ENCODE data around the gene NOP10. TPM values are rescaled to one million over a fixed set of nuclear protein-coding genes. Genes with fewer than 3 reads are reported as not detected.
"Not testable (repeated sequence)": the region's sequence is repeated elsewhere in the genome, so short reads cannot be mapped to it uniquely, and the experiment has no call there.

The NOP10 gene
- polyA plus RNA-seq, 1 of the 3 experiments (the other 2 are of a cell fraction) = 440 TPM

GRCh38 chr15:34376856-34377255, 33.9 kb upstream of the NOP10 start:
- DNase-seq = no peak
- WGBS (ENCODE audit: low lambda C conversion rate) = 77% methylated on average over 2 of the region's 2 CpGs
- Histone ChIP-seq H3K9me3 (no peaks in the 10 kb centered on the region), H3K27ac (ENCODE audit: low read depth in 2 of 2, low read length in 1 of 2) (no peak overlapping the region), H3K4me2 (no peak overlapping the region), H2AFZ (ENCODE audit: low read depth) (no peak overlapping the region), H3K9me2 (no peaks in the 10 kb centered on the region), H3K9ac (no peak overlapping the region), H3F3A (replicated peaks; ENCODE audit: insufficient read depth) (peaks cover 3% of the 10 kb centered on the region), H3K27me3 (ENCODE audit: insufficient read depth) (no peaks in the 10 kb centered on the region), H3K79me2 (ENCODE audit: insufficient read depth) (no peaks in the 10 kb centered on the region), H3K36me3 (replicated peaks in 1 of 2; ENCODE audit: control insufficient read depth in 1 of 2, insufficient read depth in 2 of 2, low read length in 1 of 2) (no peaks in the 10 kb centered on the region), H3K4me3 (ENCODE audit: low read depth in 2 of 2, low read length in 1 of 2) (no peak overlapping the region), H3K4me1 (ENCODE audit: control insufficient read depth in 1 of 2, insufficient read depth in 2 of 2, low read depth in 1 of 2, low read length in 1 of 2) (no peaks in the 10 kb centered on the region), H4K20me1 (ENCODE audit: insufficient read depth) (no peaks in the 10 kb centered on the region)
- ChIA-PET POLR2A (no interaction called here), CTCF (no interaction called here)
- no peak for TF ChIP-seq GABPA (IDR thresholded peaks at IDR 0.05; ENCODE audit: low read depth)
- no peak for TF ChIP-seq EZH2phosphoT487 (IDR thresholded peaks at IDR 0.05; ENCODE audit: borderline replicate concordance, low read depth)
- TF ChIP-seq RAD21 (IDR thresholded peaks at IDR 0.05; ENCODE audit: low read length) = no peak
- TF ChIP-seq TAF1 (IDR thresholded peaks at IDR 0.05; ENCODE audit: borderline replicate concordance, low read depth, low read length) = no peak
- no peak for TF ChIP-seq POLR2AphosphoS5 (IDR thresholded peaks at IDR 0.05; ENCODE audit: low read depth, low read length)
- TF ChIP-seq, protein P1, sequence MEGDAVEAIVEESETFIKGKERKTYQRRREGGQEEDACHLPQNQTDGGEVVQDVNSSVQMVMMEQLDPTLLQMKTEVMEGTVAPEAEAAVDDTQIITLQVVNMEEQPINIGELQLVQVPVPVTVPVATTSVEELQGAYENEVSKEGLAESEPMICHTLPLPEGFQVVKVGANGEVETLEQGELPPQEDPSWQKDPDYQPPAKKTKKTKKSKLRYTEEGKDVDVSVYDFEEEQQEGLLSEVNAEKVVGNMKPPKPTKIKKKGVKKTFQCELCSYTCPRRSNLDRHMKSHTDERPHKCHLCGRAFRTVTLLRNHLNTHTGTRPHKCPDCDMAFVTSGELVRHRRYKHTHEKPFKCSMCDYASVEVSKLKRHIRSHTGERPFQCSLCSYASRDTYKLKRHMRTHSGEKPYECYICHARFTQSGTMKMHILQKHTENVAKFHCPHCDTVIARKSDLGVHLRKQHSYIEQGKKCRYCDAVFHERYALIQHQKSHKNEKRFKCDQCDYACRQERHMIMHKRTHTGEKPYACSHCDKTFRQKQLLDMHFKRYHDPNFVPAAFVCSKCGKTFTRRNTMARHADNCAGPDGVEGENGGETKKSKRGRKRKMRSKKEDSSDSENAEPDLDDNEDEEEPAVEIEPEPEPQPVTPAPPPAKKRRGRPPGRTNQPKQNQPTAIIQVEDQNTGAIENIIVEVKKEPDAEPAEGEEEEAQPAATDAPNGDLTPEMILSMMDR (IDR thresholded peaks at IDR 0.05) = no peak
- no peak for TF ChIP-seq CHD2 (IDR thresholded peaks at IDR 0.05; ENCODE audit: low read length, partially characterized antibody)
- no peak for TF ChIP-seq TEAD4 (IDR thresholded peaks at IDR 0.05; ENCODE audit: borderline replicate concordance, insufficient read depth)
- TF ChIP-seq FOXJ3 (CRISPR knock-in tag; IDR thresholded peaks at IDR 0.05) = no peak
- no peak for TF ChIP-seq SMC3 (IDR thresholded peaks at IDR 0.05; ENCODE audit: low read depth, low read length)
- no peak for TF ChIP-seq GATA2 (CRISPR knock-in tag; IDR thresholded peaks at IDR 0.05)
- TF ChIP-seq YY1 (IDR thresholded peaks at IDR 0.05; ENCODE audit: low read depth) = no peak
- TF ChIP-seq, protein P2, sequence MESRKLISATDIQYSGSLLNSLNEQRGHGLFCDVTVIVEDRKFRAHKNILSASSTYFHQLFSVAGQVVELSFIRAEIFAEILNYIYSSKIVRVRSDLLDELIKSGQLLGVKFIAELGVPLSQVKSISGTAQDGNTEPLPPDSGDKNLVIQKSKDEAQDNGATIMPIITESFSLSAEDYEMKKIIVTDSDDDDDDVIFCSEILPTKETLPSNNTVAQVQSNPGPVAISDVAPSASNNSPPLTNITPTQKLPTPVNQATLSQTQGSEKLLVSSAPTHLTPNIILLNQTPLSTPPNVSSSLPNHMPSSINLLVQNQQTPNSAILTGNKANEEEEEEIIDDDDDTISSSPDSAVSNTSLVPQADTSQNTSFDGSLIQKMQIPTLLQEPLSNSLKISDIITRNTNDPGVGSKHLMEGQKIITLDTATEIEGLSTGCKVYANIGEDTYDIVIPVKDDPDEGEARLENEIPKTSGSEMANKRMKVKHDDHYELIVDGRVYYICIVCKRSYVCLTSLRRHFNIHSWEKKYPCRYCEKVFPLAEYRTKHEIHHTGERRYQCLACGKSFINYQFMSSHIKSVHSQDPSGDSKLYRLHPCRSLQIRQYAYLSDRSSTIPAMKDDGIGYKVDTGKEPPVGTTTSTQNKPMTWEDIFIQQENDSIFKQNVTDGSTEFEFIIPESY (IDR thresholded peaks at IDR 0.05; ENCODE audit: borderline replicate concordance, low read depth) = no peak
- TF ChIP-seq NRF1 (IDR thresholded peaks at IDR 0.05; ENCODE audit: low read depth, low read length) = no peak

GRCh38 chr15:34375541-34375940, 32.6 kb upstream of the NOP10 start:
- H3K9ac ChIP-seq; H3F3A ChIP-seq (replicated peaks; ENCODE audit: insufficient read depth); H3K27ac ChIP-seq (ENCODE audit: low read depth in 2 of 2, low read length in 1 of 2); H3K27me3 ChIP-seq (ENCODE audit: insufficient read depth); DNase-seq; CTCF ChIA-PET; H3K9me2 ChIP-seq; H3K4me1 ChIP-seq (ENCODE audit: control insufficient read depth in 1 of 2, insufficient read depth in 2 of 2, low read depth in 1 of 2, low read length in 1 of 2); H3K4me3 ChIP-seq (ENCODE audit: low read depth in 2 of 2, low read length in 1 of 2); H2AFZ ChIP-seq (ENCODE audit: low read depth); H3K9me3 ChIP-seq; H3K4me2 ChIP-seq; H4K20me1 ChIP-seq (ENCODE audit: insufficient read depth); POLR2A ChIA-PET; H3K36me3 ChIP-seq (replicated peaks in 1 of 2; ENCODE audit: control insufficient read depth in 1 of 2, insufficient read depth in 2 of 2, low read length in 1 of 2); H3K79me2 ChIP-seq (ENCODE audit: insufficient read depth): not testable (repeated sequence)
- WGBS (ENCODE audit: low lambda C conversion rate) = 88% methylated on average over 1 of the region's 2 CpGs
